HS-27A (cell line): Measurements from ENCODE around the gene DPCD.
"Not testable (repeated sequence)": the region's sequence is repeated elsewhere in the genome, so short reads cannot be mapped to it uniquely, and the experiment has no call there.

Experiments used
- DNase-seq: peaks from one replicate; pipeline ENCODE4 v3.0.0-alpha.2; 2012; ENCODE audit warnings: low read depth, missing footprints

DPCD gene

GRCh38 chr10:101585841-101586240, 2.3 kb upstream of the DPCD start:
- no peak for DNase-seq

DNA sequence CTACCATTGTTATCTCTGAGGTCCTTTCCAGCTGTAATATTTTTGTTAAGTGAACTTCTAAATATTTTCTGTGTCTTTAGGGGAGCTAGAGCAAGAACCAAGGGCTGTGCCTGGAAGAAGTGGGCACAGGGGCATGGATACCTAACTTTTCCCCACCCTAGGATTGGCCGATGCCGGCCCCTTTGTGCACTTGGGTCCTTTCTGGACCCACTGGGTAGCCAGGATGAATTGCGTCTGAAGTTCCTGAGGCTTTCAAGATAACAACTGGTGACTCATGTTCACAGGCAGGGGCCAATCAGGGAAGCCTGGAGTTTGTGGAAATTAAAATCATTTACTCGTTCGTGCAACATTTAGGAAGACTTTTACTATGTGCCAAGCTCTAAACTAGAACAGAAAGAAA, 758 bp downstream of the DPCD start:
- DNase-seq, result no peak

GRCh38 chr10:101593331-101593730, 5.2 kb downstream of the DPCD start:
- not testable (repeated sequence) for DNase-seq

- DNase-seq, result no peak
Measured at GRCh38 chr10:101595591-101596433, 7.7 kb downstream of the DPCD start.

- no peak for DNase-seq
Measured at GRCh38 chr10:101597091-101597900, 9.2 kb downstream of the DPCD start.

- no peak for DNase-seq
Measured at GRCh38 chr10:101601541-101601940, 13.4 kb downstream of the DPCD start.

- no peak for DNase-seq
Measured at GRCh38 chr10:101602761-101603398, 14.8 kb downstream of the DPCD start.

DNA sequence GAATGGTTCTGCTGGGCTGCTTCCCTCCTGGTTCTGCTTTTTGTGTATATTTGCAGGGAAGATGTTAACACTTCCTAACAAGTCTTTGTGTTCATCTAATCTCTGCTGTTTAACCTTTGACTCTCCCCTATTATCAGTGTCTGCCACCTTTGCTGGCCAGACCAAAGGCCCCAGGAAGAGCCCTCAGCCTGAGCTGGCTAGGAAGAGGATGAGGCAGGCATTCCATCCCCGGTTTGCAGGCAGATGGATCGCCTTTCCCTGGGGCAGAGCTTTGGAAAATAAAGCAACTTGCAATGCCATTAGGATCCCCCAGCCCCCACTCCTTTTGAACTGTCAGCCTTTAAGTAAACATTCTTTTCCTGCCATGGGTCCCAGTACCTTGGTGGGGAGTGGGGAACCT, 19.0 kb downstream of the DPCD start:
- no peak for DNase-seq

- no peak for DNase-seq
Measured at GRCh38 chr10:101609481-101609880, 21.4 kb downstream of the DPCD start.

DNA sequence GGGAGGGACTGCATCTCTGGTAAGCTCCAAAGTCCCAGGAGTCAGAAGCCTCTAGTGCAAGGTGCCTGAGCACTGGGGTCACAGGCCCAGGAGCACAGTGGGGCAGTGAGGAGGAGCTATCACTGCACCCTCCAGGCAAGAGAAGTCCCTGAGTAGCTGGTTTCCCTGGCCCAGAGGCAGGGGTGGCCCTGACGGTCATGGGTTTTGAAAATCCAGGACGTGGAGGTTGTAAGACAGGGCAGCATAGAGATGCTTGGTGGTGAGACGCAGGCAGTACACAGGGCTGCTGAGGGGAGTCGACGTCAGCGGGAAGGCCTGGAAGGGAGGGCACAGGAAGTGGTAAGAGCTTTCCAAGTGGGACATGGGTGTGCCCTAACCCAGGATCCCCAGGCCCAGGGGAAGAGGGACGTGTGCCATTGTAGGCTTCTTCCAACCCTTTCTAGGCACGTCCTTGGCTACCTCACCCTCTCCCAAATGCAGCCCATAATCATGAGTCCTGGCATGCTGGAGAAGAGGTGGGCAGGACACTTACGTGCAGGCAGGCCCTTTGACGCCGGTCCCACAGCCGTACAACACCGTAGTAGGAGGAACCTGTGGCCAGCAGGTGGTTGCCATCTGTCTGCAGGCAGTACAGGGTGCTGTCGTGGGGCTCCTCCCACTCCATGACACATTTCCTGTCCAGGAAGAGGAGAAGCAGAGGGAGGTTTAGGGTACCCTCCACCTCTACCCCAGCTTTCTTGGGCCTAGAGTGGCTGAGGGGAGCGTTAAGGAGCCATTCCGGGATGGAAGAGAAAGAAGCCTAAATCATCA, 23.2 kb downstream of the DPCD start:
- no peak for DNase-seq

- no peak for DNase-seq
Measured at GRCh38 chr10:101612086-101612485, 24.0 kb downstream of the DPCD start.

DNA sequence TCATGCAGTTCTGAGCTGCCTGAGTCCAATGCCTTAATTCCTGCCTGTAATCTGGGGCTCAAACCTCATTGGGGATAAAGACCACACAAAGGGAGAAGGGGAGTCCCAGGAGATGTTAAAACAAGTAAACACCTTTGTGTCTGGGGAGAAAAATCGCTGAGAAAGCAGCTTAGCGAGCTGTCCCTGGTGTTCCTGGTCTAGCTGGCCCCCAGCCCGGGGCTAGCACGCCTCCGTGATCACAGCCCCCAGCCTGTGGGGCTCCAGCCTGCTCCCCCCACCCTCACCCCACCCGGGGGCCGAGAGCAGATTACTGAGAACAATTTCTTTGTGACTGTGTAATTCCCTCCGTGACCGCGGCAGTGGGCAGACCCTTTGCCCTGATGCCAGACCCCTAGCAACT, 24.8 kb downstream of the DPCD start:
- DNase-seq, result no peak

GRCh38 chr10:101613646-101614045, 25.5 kb downstream of the DPCD start:
- DNase-seq, result no peak

GRCh38 chr10:101614663-101615524, 26.8 kb downstream of the DPCD start:
- no peak for DNase-seq

DNA sequence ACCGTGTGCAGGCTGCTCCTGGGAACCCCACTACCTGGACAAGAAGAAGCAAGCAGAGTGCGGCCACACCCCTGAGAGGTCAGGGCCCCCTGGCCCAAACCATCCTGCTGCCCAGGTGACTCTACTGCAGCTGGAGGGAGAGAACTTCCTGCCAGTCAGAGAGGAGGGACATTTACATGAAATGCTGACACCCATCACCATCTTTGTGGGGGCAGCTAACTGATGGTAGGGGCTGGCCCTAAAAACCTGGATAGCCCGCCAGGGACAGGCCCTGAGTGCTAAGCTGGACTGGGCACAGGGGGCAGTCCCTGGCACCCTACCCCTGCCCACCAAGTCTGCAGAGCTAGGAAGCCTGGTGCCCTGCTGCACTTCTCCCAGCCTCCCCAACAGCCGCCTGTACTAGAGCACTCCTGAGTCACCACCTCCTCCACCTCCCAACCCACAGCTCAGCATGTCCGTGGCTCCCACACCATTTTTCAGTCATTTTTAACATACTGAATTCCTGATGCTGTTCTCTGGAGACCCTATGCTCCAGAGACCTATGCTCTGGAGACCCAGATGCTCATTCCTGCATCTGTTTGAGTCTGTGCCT, 27.5 kb downstream of the DPCD start:
- no peak for DNase-seq

DNA sequence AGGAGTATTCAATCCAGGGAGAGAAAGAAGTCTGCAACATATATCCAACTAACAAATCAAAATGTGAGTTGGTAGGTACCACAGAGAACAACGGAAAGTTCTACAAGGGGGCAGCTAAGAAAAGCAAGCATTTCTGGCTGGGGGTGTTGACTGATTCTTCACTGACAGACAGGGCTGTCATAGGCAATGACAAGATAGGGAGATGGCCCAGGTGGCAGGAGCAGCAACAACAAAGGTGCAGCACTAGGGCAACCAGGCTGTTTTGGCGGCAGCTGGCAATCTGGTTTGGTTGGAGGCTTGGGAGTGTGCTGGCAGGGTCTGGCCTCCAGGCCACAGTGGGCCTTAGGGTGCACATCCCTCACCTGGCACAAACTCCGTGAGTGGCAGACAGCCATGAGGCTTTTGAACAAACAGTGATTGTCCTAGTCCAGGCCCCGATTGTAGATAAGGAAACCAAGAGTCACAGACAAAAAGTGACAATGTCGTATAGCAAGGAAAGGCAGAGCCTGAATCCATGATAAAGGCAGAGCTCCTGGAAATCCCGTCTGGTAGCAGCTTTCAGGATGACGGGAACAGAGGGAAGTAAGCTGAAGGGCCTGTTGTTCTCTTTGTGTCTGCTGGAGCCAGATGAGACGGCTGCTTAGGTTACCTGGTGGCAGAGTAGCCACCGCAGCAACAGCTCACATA, 28.4 kb downstream of the DPCD start:
- DNase-seq, result no peak

- no peak for DNase-seq
Measured at GRCh38 chr10:101617102-101617823, 29.1 kb downstream of the DPCD start.

DNA sequence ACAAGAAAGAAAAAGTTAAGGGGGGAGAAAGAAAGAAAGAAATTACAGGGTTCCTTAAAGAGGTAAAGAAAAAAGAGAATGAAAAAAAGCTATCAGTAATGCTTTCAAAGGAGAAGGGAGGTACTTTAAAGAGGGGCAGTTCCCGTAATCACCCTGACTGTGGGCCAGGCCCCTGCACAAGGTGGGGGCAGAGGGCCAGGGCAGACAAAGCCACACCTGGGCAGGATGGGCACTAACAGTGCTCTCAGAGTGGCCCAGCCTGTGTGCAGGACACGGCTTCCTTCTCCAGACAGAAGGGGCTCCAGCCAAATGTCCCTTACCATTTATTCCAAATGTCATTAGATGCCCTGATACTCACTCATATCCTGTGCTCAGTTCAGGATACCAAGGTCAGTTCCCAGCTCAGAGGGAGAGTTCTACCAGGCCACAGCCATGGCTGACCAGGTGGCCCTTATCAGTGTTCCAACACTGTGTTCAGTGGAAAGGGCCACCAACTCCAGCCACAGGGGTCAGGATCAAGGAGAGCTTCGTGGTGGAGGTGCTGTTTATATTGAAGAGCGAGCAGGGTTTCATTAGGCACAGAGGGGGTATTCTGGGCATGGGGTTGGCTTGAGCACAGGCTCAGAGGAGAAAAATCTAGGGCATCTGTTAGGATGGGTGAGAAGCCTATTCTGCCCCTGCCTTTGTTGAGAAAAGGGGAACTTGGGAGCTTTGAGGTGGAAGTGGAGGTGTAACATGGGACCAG, 29.9 kb downstream of the DPCD start:
- no peak for DNase-seq

DNA sequence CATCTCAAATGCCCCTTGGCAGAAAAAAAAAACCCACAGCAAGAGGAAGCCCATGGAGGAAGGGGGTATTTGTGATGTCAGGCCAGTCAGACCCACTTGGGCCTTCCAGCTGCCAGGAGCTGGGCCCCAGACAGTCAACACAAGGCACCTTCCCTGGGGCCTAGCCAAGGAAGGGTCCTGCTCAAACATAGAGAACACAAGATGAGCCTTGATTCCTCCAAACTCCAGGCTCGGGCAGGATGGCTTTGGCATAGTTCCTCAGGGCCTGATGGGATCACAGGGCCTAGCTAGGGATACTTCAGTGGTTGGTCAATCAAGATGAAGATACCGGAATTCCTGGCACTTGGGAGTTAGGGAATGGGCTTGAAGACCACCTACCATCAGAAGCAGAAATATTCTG, 30.8 kb downstream of the DPCD start:
- DNase-seq, result no peak
